D341Med (cell line): ENCODE measurements around the gene JCAD.
A peak's percentile ranks its signal among the peaks of the same experiment; 100 is the strongest.

Experiments
- DNase-seq: peaks from one replicate; pipeline ENCODE4 v3.0.0; 2012; ENCODE audit warnings: low spot score

JCAD gene

GRCh38 chr10:30073045-30073766, 13.8 kb upstream of the JCAD start:
- DNase-seq: no peak

- no peak for DNase-seq
These were observed 12.7 kb upstream of the JCAD start for GRCh38 chr10:30072068-30072467.

- DNase-seq: no peak
These were observed 10.8 kb upstream of the JCAD start for GRCh38 chr10:30070001-30070685.

GRCh38 chr10:30068492-30069223, 9.3 kb upstream of the JCAD start:
- no peak for DNase-seq

GRCh38 chr10:30063099-30063498, 3.7 kb upstream of the JCAD start:
- DNase-seq: no peak

GRCh38 chr10:30062582-30062981, 3.2 kb upstream of the JCAD start:
- DNase-seq: no peak

- DNase-seq: no peak
These were observed 2.7 kb upstream of the JCAD start for GRCh38 chr10:30062090-30062489.

GRCh38 chr10:30058570-30059132, 735 bp downstream of the JCAD start:
- DNase-seq: peak; percentile 79

- no peak for DNase-seq
These were observed 1.4 kb downstream of the JCAD start for GRCh38 chr10:30057894-30058556.

- DNase-seq: no peak
These were observed 2.0 kb downstream of the JCAD start for GRCh38 chr10:30057421-30057841.

GRCh38 chr10:30056767-30057355, 2.5 kb downstream of the JCAD start:
- DNase-seq: no peak

- DNase-seq: no peak
These were observed 3.1 kb downstream of the JCAD start for GRCh38 chr10:30056281-30056680.

- DNase-seq: no peak
These were observed 4.1 kb downstream of the JCAD start for GRCh38 chr10:30055226-30055662.

- DNase-seq: no peak
These were observed 7.3 kb downstream of the JCAD start for GRCh38 chr10:30052062-30052461.

GRCh38 chr10:30051220-30051619, 8.2 kb downstream of the JCAD start:
- DNase-seq: no peak

- no peak for DNase-seq
These were observed 9.0 kb downstream of the JCAD start for GRCh38 chr10:30050411-30050810.

GRCh38 chr10:30048768-30049517, 10.4 kb downstream of the JCAD start:
- DNase-seq: no peak

GRCh38 chr10:30047924-30048531, 11.4 kb downstream of the JCAD start:
- no peak for DNase-seq

GRCh38 chr10:30047430-30047829, 12.0 kb downstream of the JCAD start:
- DNase-seq: no peak

- no peak for DNase-seq
These were observed 12.9 kb downstream of the JCAD start for GRCh38 chr10:30046476-30046875.

- no peak for DNase-seq
These were observed 13.4 kb downstream of the JCAD start for GRCh38 chr10:30045961-30046360.
